Ovary (tissue), 3 donors: ENCODE measurements around the gene PURB.

ENCODE experiments used
- EP300 ChIP-seq: sonication (generic); formaldehyde crosslinking; IDR thresholded peaks from one replicate; pipeline ENCODE4 v1.6.1; 2017; ENCODE audit warnings: antibody characterized with exemption
- POLR2A ChIP-seq: fragments of 450-650 bp; IDR thresholded peaks from one replicate; pipeline ENCODE4 v1.6.1; 2017; ENCODE audit warnings: antibody characterized with exemption, mild to moderate bottlenecking, moderate library complexity
- TF ChIP-seq, protein P1 (sequence below), 3 donors: fragments of 450-650 bp in 2 of 3; fragments of 200-600 bp in 1 of 3; IDR thresholded peaks; one replicate each; pipeline versions ENCODE4 v1.5.1 to v1.8.0; 2016 to 2022; ENCODE audit warnings: antibody characterized with exemption in 3 of 3, mild to moderate bottlenecking in 1 of 3
- donor health status: DM: no; HTN: no; CAD: no.

DNA sequence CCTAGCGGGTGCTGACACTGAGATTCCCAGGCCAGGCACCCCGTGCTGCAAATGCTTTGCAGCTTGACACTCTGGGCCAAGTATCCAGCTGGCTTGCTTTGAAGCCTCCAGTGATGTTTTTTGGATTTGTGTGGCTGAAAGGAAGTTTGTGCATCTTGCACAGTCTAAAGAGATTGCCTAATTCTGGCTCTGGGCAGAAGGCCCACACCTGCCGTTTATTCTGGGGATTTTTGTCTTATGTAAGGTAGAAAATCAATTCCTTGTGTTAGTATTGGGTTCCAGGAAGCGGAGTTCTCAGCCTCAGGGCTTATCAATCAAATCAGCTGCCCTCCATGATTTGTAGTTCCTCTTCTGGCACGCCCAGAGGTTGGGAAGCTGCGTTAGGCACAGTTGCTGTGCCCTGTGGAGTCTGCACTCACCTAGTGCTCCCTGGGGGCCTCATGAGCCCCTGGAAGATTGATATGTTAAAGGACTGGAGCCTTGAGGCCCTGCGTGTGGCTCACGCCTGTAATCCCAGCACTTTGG is 8.4 kb upstream of the PURB start:
- TF ChIP-seq POLR2A (no peak), EP300 (no peak)
- TF ChIP-seq, protein P1, sequence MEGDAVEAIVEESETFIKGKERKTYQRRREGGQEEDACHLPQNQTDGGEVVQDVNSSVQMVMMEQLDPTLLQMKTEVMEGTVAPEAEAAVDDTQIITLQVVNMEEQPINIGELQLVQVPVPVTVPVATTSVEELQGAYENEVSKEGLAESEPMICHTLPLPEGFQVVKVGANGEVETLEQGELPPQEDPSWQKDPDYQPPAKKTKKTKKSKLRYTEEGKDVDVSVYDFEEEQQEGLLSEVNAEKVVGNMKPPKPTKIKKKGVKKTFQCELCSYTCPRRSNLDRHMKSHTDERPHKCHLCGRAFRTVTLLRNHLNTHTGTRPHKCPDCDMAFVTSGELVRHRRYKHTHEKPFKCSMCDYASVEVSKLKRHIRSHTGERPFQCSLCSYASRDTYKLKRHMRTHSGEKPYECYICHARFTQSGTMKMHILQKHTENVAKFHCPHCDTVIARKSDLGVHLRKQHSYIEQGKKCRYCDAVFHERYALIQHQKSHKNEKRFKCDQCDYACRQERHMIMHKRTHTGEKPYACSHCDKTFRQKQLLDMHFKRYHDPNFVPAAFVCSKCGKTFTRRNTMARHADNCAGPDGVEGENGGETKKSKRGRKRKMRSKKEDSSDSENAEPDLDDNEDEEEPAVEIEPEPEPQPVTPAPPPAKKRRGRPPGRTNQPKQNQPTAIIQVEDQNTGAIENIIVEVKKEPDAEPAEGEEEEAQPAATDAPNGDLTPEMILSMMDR (IDR thresholded peaks at IDR 0.05): no peak
